GM10266 (cell line): Measurements from ENCODE around the gene USP30.

Experiments used
- DNase-seq: peaks from one replicate; pipeline ENCODE4 v3.0.0; 2012; ENCODE audit errors: extremely low spot score
- CTCF ChIP-seq: IDR thresholded peaks from 2 replicates; pipeline ENCODE4 v1.5.1; 2012; ENCODE audit warnings: mild to moderate bottlenecking, low read depth; ENCODE audit not compliant: control insufficient read depth, insufficient read depth; ENCODE audit errors: missing control alignments

The USP30 gene

DNA sequence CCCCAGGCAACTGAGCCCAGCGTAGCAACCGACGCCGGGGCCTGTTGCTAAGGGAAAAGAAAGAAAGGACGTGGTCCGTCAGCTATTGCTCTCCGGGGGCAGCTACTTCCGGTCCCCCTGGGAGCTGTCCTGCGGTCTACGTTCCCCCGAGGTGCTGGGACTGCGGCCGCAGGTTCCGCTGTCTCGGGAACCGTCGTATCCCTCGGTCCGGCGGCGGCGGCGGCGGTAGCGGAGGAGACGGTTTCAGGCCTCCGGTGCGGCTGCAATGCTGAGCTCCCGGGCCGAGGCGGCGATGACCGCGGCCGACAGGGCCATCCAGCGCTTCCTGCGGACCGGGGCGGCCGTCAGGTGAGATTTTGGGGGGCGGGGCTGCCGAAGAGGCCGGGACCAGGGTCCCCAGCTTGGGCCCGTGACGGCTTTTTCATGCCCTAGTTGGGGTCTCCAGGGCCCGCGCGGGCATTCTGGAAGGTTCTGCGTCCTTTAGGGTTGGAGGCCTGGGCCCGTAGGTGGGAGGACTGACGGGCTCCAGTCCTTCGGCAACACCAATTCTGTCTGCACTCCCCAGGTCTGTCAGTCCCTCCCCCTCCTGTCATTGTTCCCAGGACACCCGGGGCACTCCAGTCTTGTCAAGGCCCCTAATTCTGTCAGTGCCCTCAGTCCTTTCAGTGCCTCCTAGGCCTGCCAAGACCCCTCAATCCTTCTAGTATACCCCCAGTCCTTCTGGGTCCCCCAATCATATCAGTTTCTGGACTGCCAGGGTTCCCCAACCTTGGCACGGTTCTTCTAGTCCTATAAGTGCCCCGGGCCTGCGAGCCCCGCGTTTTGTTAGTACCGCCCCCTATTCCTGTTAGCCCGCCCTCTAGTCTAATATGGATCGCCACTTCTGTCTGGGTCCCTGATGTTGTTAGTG, at the start of gene USP30:
TSS of gene USP30 (plus strand) at position 163 of the 910 bp plus-strand sequence. CDS start at position 266, 103 bp downstream.
- DNase-seq, result peak; percentile 89
- no peak for TF ChIP-seq CTCF

DNA sequence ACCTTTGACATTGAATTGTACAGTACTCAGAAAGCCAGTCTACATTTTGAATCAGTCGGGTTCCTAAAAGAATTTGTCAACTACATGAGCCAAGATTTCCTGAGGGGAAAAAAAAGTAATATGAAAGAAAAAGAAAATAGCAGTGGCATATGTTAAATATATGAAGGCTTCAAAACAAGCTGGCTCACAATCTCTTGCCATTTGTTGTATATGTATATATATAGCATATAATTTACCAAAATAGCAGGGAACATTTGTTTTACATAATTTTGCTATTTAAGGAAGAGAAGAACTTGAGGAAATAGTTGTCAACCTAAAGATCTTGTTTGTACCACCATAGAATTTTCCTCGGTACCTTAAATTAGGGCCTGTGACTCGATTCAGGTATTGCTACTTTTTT, 48.4 kb upstream of the USP30 start:
- DNase-seq, result no peak
- TF ChIP-seq CTCF, result no peak

- no peak for TF ChIP-seq CTCF
- DNase-seq, result no peak
Observed at GRCh38 chr12:109009766-109010165, 42.6 kb upstream of the USP30 start.

- TF ChIP-seq CTCF, result no peak
Observed at GRCh38 chr12:109010259-109010658, 42.1 kb upstream of the USP30 start.

GRCh38 chr12:109014984-109015765, 37.2 kb upstream of the USP30 start:
- no peak for TF ChIP-seq CTCF

More at GRCh38 chr12:109010259-109010658, 42.1 kb upstream of the USP30 start:
- DNase-seq, result no peak

DNA sequence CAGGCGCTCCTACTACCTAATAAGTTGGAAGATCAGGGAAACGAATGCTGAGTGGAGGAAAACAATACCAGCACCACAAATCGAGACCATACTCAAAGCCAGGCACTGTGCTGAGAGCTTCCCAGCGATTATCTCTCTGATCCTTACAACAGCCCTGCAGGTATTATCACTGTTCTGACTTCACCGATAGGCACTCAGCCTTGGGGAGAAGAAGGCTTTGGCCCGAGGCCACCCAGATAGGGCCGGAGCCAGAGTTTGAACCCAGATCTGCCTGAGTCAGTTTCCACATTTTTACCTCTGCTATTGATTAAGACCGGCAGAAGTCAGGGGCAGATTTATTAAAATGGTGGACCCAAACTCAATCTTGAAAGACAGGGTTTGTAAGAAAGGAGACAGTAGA, 36.4 kb upstream of the USP30 start:
- DNase-seq, result no peak
- no peak for TF ChIP-seq CTCF

More at GRCh38 chr12:109014984-109015765, 37.2 kb upstream of the USP30 start:
- no peak for DNase-seq
